GM12878 (cell line): ENCODE results near the gene PRR22. TPM values are rescaled to one million over a fixed set of nuclear protein-coding genes. Genes with fewer than 3 reads are reported as not detected.

Experiments
- ATAC-seq: fragments of 200-7000 bp; cut with Tn5 transposase; 3 replicates; pipeline ENCODE4 v1.9.1; 2020; ENCODE audit warnings: mild to moderate bottlenecking, moderate library complexity
- BruUV-seq: library from RNA; stranded (reverse); fragments of 400-500 nt; replicated peaks from 2 replicates; lab custom pipeline; 2021; lab: Mats Ljungman, UMichigan
- CTCF ChIA-PET: fragments of 300-600 bp; sonication (Branson Sonifier 250); formaldehyde crosslinking; extraction: SDS; loops from one replicate; lab custom pipeline; 2021; ENCODE audit warnings: inconsistent platforms; lab: Yijun Ruan, JAX
- POLR2A ChIA-PET: fragments of 350-600 bp; formaldehyde crosslinking; extraction: SDS; loops from one replicate; lab custom pipeline; 2021; ENCODE audit warnings: inconsistent platforms; lab: Charles Lee
- RAD21 ChIA-PET: fragments of 300-600 bp; sonication (Branson Sonifier 250); formaldehyde crosslinking; loops from one replicate; lab custom pipeline; 2023; ENCODE audit warnings: antibody characterized with exemption; ENCODE audit not compliant: unreplicated experiment; lab: Charles Lee
- SMC1A ChIA-PET: fragments of 300-600 bp; sonication (Branson Sonifier 250); formaldehyde crosslinking; loops from one replicate; lab custom pipeline; 2023; ENCODE audit not compliant: unreplicated experiment, uncharacterized antibody; lab: Charles Lee
- DNase-seq: peaks from one replicate; pipeline ENCODE4 v3.0.0-alpha.2; 2011; ENCODE audit warnings: low read depth, low spot score
- FAIRE-seq: peaks from 3 replicates; lab custom pipeline; 2011; peaks lifted over from hg19 to GRCh38; lab: Jason Lieb, UNC
- H2AFZ ChIP-seq: 2 replicates; pipeline ENCODE4 v1.6.0; 2011; ENCODE audit warnings: low read depth, low read length, control low read depth; ENCODE audit not compliant: control insufficient read depth
- H3K27ac ChIP-seq: 2 replicates; pipeline ENCODE4 v1.5.1; 2011; ENCODE audit warnings: control low read depth; ENCODE audit not compliant: control insufficient read depth, insufficient read depth
- H3K27me3 ChIP-seq, 2 experiments: replicated peaks in 1 of 2; 2 replicates each; pipeline versions ENCODE4 v1.6.0 to v1.6.1; 2011; ENCODE audit warnings: low read length in 1 of 2; ENCODE audit not compliant: control insufficient read depth in 2 of 2, insufficient read depth in 2 of 2
- H3K36me3 ChIP-seq, 2 experiments: 2 replicates each; pipeline ENCODE4 v1.5.1; 2011; ENCODE audit warnings: low read length in 1 of 2; ENCODE audit not compliant: control insufficient read depth in 2 of 2, insufficient read depth in 2 of 2
- H3K4me1 ChIP-seq: 2 replicates; pipeline ENCODE4 v1.6.1; 2011; ENCODE audit warnings: mild to moderate bottlenecking, low read length, moderate library complexity, mixed read lengths; ENCODE audit not compliant: control insufficient read depth, insufficient read depth
- H3K4me2 ChIP-seq: 2 replicates; pipeline ENCODE4 v1.6.0; 2011; ENCODE audit warnings: control low read depth; ENCODE audit not compliant: control insufficient read depth, insufficient read depth
- H3K4me3 ChIP-seq: fragments of 200-600 bp; sonication (generic); 2 replicates; pipeline ENCODE4 v1.5.1; 2016
- H3K79me2 ChIP-seq: 2 replicates; pipeline ENCODE4 v1.6.0; 2011; ENCODE audit warnings: low read length; ENCODE audit not compliant: control insufficient read depth, insufficient read depth
- H3K9ac ChIP-seq: 2 replicates; pipeline ENCODE4 v1.8.0; 2011; ENCODE audit warnings: low read length, control low read depth, mixed read lengths; ENCODE audit not compliant: control insufficient read depth, insufficient read depth
- H3K9me3 ChIP-seq: replicated peaks from 3 replicates; pipeline ENCODE4 v1.5.1; 2011; ENCODE audit warnings: mild to moderate bottlenecking, low read length; ENCODE audit not compliant: control insufficient read depth, insufficient read depth
- H4K20me1 ChIP-seq: 2 replicates; pipeline ENCODE4 v1.6.0; 2011; ENCODE audit not compliant: control insufficient read depth, insufficient read depth
- ATF2 ChIP-seq: IDR thresholded peaks from 2 replicates; pipeline ENCODE4 v1.6.1; 2012; ENCODE audit warnings: low read length, inconsistent platforms
- CHD2 ChIP-seq: IDR thresholded peaks from 2 replicates; pipeline ENCODE4 v1.6.1; 2011; ENCODE audit warnings: low read depth, low read length, improper control_type of control experiment, borderline replicate concordance
- GATAD2B ChIP-seq: fragments of 450-650 bp; conservative IDR thresholded peaks from 2 replicates; pipeline ENCODE4 v1.6.1; 2017; ENCODE audit warnings: low read depth, mild to moderate bottlenecking, moderate library complexity
- MYC ChIP-seq: IDR thresholded peaks from 2 replicates; pipeline ENCODE4 v1.6.1; 2011; ENCODE audit warnings: mild to moderate bottlenecking, low read length, moderate library complexity, inconsistent platforms; ENCODE audit not compliant: insufficient read depth, insufficient replicate concordance, insufficient read length, severe bottlenecking
- NFYB ChIP-seq: IDR thresholded peaks from 2 replicates; pipeline ENCODE4 v1.6.1; 2011; ENCODE audit warnings: low read depth, mild to moderate bottlenecking, low read length, improper control_type of control experiment, moderate library complexity; ENCODE audit not compliant: insufficient read depth
- NR2C1 ChIP-seq: fragments of 450-650 bp; IDR thresholded peaks from 2 replicates; pipeline ENCODE4 v1.6.1; 2017; ENCODE audit warnings: antibody characterized with exemption, mild to moderate bottlenecking, moderate library complexity
- PRDM15 ChIP-seq: fragments of 450-650 bp; formaldehyde crosslinking; IDR thresholded peaks from 2 replicates; pipeline ENCODE4 v1.4.0; 2020; ENCODE audit warnings: mild to moderate bottlenecking, moderate library complexity
- RB1 ChIP-seq: fragments of 450-650 bp; formaldehyde crosslinking; IDR thresholded peaks from 2 replicates; pipeline ENCODE4 v1.6.1; 2017; ENCODE audit warnings: mild to moderate bottlenecking, borderline replicate concordance
- SMC3 ChIP-seq: IDR thresholded peaks from 2 replicates; pipeline ENCODE4 v1.6.1; 2011; ENCODE audit warnings: low read length, improper control_type of control experiment, borderline replicate concordance
- SUPT20H ChIP-seq: IDR thresholded peaks from 2 replicates; pipeline ENCODE4 v1.6.1; 2011; ENCODE audit warnings: low read depth, mild to moderate bottlenecking, low read length, moderate library complexity, borderline replicate concordance; ENCODE audit not compliant: control insufficient read depth
- TCF3 ChIP-seq: IDR thresholded peaks from 2 replicates; pipeline ENCODE4 v1.6.1; 2012; ENCODE audit warnings: low read depth, mild to moderate bottlenecking, low read length, borderline replicate concordance; ENCODE audit not compliant: insufficient read depth
- USF1 ChIP-seq: IDR thresholded peaks from 2 replicates; pipeline ENCODE4 v1.6.1; 2011; ENCODE audit warnings: borderline replicate concordance, low read depth, mild to moderate bottlenecking, moderate library complexity, mixed read lengths, low read length; ENCODE audit not compliant: insufficient read depth; ENCODE audit errors: extremely low read length
- WGBS: methylation state at CpG from one replicate; pipeline ENCODE4 v1.1.6; 2016; ENCODE audit warnings: low lambda C conversion rate; ENCODE audit not compliant: insufficient replicate concordance, insufficient coverage; ENCODE audit errors: missing lambda C conversion rate; 5-methylcytosine and 5-hydroxymethylcytosine counted together
- in situ Hi-C: fragments of 300-500 bp; cut with MboI; formaldehyde crosslinking; loops from 9 replicates; pipeline ENCODE4 v1.14.3; 2018; ENCODE audit warnings: mixed read lengths
- intact Hi-C: fragments of 100-400 bp; cut with micrococcal nuclease; formaldehyde crosslinking; loops from one replicate; pipeline ENCODE4 v1.14.2; 2022; ENCODE audit not compliant: unreplicated experiment
- polyA plus RNA-seq, 11 experiments: library from polyadenylated mRNA; depleted of rRNA in 4 of 11; unstranded in 6 of 11; stranded (reverse) in 5 of 11; fragments of >200 nt; fragmentation: Nextera tagmentation in 4 of 11; fragmentation: Illumina TruSeq in 1 of 11; extraction: Ambion mirVana in 4 of 11; extraction: Trizol in 1 of 11; gene quantifications; 1 replicate in 1 of 11; 2 replicates in 10 of 11; pipeline versions ENCODE4 v1.2.1 to v1.2.3, GENCODE V29; 2011 to 2016; ENCODE audit warnings: inconsistent platforms in 2 of 11, missing spikeins in 2 of 11, low read depth in 1 of 11
- total RNA-seq, 4 experiments: library from RNA; depleted of rRNA in 3 of 4; stranded (reverse); fragments of >200 nt in 3 of 4; fragmentation: Illumina TruSeq in 1 of 4; extraction: Trizol in 1 of 4; gene quantifications; 2 replicates each; pipeline versions ENCODE4 v1.2.1 to v1.2.3, GENCODE V29; 2013 to 2021

PRR22 gene
- total and polyA plus RNA-seq, 10 of the 15 experiments (the other 5 are each of a cell fraction or from before 2014, with no cell fraction given), result 0.31 to 4.4 (median 1.3) TPM; not detected in 2

- in situ Hi-C loops, result no loop called here
- H3K4me3 ChIP-seq, result no peak overlapping the region
- H3K9ac ChIP-seq, result no peak overlapping the region
- no peak for TF ChIP-seq NR2C1
- TF ChIP-seq USF1, result no peak
- TF ChIP-seq TCF3, result no peak
- no peak for TF ChIP-seq SUPT20H
- no peak for TF ChIP-seq MYC
- TF ChIP-seq NFYB, result no peak
- no peak for TF ChIP-seq RB1
- TF ChIP-seq CHD2, result no peak
- no peak for TF ChIP-seq PRDM15 (CRISPR knock-in tag)
- TF ChIP-seq GATAD2B, result no peak
- no peak for TF ChIP-seq SMC3
- TF ChIP-seq ATF2, result no peak
- TF ChIP-seq, all 136 proteins: peak for 0
- Histone ChIP-seq H4K20me1 (no peaks in the 10 kb centered on the region), H2AFZ (no peak overlapping the region), H3K4me2 (no peak overlapping the region), H3K27ac (no peak overlapping the region), H3K36me3 (no peaks in the 10 kb centered on the region), H3K79me2 (no peaks in the 10 kb centered on the region), H3K27me3 (no peaks in the 10 kb centered on the region), H3K9me3 (no peaks in the 10 kb centered on the region), H3K4me1 (no peaks in the 10 kb centered on the region)
- BruUV-seq, result no TSS peak
- ChIA-PET POLR2A (no interaction called here), RAD21 (no interaction called here), SMC1A (interaction anchor here (0.6 kb wide), 1 partner anchor 48 kb away, joined by 3 read pairs; no protein-coding TSS in a partner anchor), CTCF (interaction anchor here (0.6 to 1.8 kb wide), 4 partner anchors 20 to 1400 kb away, joined by 3 to 7 read pairs (median 4); no protein-coding TSS in a partner anchor)
- WGBS, result 37% methylated on average over 5 of the region's 5 CpGs
- FAIRE-seq (no peak), ATAC-seq (no peak), DNase-seq (no peak)
- intact Hi-C loops, result no loop called here
Observed at GRCh38 chr19:5773276-5773675, 11.3 kb downstream of the PRR22 start.
